Right lobe of liver (tissue), 6 donors: Measurements from ENCODE around the gene KDM2B. TPM values are rescaled to one million over a fixed set of nuclear protein-coding genes. Genes with fewer than 3 reads are reported as not detected.

Source experiments
- ATAC-seq, 4 donors: fragments of 200-7000 bp; cut with Tn5 transposase; one replicate each; pipeline ENCODE4 v1.9.1; 2020; ENCODE audit warnings: mild to moderate bottlenecking in 4 of 4, moderate library complexity in 4 of 4
- DNase-seq, 3 donors: peaks; one replicate each; pipeline ENCODE4 v3.0.0-alpha.2; 2020
- H3K27ac ChIP-seq, 3 donors: fragments of 200-600 bp; one replicate each; pipeline ENCODE4 v1.8.0; 2022
- H3K27me3 ChIP-seq, 2 donors: fragments of 200-600 bp; one replicate each; pipeline ENCODE4 v1.8.0; 2022
- H3K36me3 ChIP-seq, 4 donors: fragments of 200-600 bp; sonication (generic) in 1 of 4; one replicate each; pipeline versions ENCODE4 v1.5.1 to v1.8.0; 2017 to 2022; ENCODE audit warnings: control low read depth in 1 of 4
- H3K4me1 ChIP-seq, 4 donors: fragments of 200-600 bp; sonication (generic) in 1 of 4; one replicate each; pipeline versions ENCODE4 v1.5.1 to v1.8.0; 2017 to 2022; ENCODE audit warnings: control low read depth in 1 of 4
- H3K4me3 ChIP-seq, 3 donors: fragments of 200-600 bp; one replicate each; pipeline ENCODE4 v1.8.0; 2022
- H3K9me3 ChIP-seq, 4 donors: fragments of 200-600 bp; sonication (generic) in 1 of 4; one replicate each; pipeline versions ENCODE4 v1.5.1 to v1.8.0; 2017 to 2022; ENCODE audit warnings: control low read depth in 1 of 4
- CTCF ChIP-seq, 4 donors: fragments of 200-600 bp in 3 of 4; fragments of 450-650 bp in 1 of 4; IDR thresholded peaks; one replicate each; pipeline versions ENCODE4 v1.5.1 to v1.8.0; 2016 to 2022; ENCODE audit warnings: antibody characterized with exemption in 4 of 4, mild to moderate bottlenecking in 2 of 4
- POLR2A ChIP-seq: fragments of 450-650 bp; IDR thresholded peaks from one replicate; pipeline ENCODE4 v1.6.1; 2017; ENCODE audit warnings: antibody characterized with exemption, mild to moderate bottlenecking
- WGBS: methylation state at CpG from one replicate; pipeline ENCODE4 v1.1.6; 2018; ENCODE audit warnings: low coverage, low lambda C conversion rate; ENCODE audit not compliant: insufficient coverage; ENCODE audit errors: missing lambda C conversion rate; 5-methylcytosine and 5-hydroxymethylcytosine counted together
- intact Hi-C, 2 donors: fragments of 100-400 bp; cut with DNase I; formaldehyde crosslinking; loops; one replicate each; pipeline versions ENCODE4 v1.11.2 to v1.14.1; 2022
- total RNA-seq, 6 experiments: library from RNA; depleted of rRNA in 2 of 6; stranded (reverse); fragments of >200 nt in 2 of 6; fragmentation: NEBNext Ultra II Directional in 3 of 6; extraction: Animal tissue kit (Norgen Biotek cat#: 25700) in 3 of 6; gene quantifications; one replicate each; pipeline versions ENCODE4 v1.1.0 to v1.2.4, GENCODE V29; 2016 to 2023
- donor health status: DM: no; HTN: yes; CAD: no.
- donor health status: DM: no; HTN: no; CAD: no.
- donor health status: DM: no; HTN: no; CAD: no.
- donor health status: DM: no; HTN: yes; CAD: no.
- donor health status: DM: no; HTN: yes; CAD: no.

The KDM2B gene
- total RNA-seq, 6 experiments from 2014 or later: 4.8 to 22.8 (median 9.8) TPM

- WGBS: no CpG with 5 or more reads among the region's 8 CpGs
- intact Hi-C loops: no loop called here
- no peak for TF ChIP-seq POLR2A
- TF ChIP-seq CTCF (IDR thresholded peaks at IDR 0.05): no peak
- no peaks in the 10 kb centered on the region for H3K27me3 ChIP-seq
- no peaks in the 10 kb centered on the region for H3K36me3 ChIP-seq
- ATAC-seq (no peak), DNase-seq (no peak)
- H3K4me1 ChIP-seq: no peaks in the 10 kb centered on the region
- no peak overlapping the region for H3K27ac ChIP-seq
- no peaks in the 10 kb centered on the region for H3K9me3 ChIP-seq
- no peak overlapping the region for H3K4me3 ChIP-seq
Measured at GRCh38 chr12:121456551-121456950, 124.3 kb downstream of the KDM2B start.

DNA sequence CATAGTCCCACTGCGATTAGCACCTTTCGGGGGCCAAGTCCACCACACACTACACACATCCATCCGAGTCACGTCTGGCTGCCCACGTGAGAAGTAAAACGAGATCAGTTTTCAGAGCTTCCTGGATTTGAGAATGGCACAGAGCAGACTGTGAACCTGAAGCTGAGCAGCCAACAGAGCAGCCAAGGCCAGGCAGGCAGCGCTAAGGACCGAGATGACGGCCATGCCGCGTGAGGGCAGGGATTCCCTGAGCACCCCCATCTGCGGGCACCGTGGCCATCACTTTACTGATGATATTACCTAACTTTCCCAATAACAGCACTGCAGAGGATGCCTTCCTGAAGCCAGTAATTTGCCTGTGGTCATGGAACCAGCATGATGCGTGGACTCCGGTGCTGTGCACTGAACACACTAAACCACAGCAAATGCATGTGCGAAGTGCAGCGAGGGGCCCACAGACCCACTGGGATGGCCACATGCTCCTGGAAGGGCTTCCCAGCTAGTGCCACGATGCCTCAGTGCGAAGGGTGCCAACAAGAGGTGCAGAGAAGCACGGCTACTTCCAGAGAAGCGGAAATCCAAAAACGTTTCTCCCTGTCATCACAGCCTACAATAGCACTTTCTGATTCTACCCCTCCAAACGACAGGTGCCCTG is 124.9 kb downstream of the KDM2B start:
- H3K27ac ChIP-seq: no peak overlapping the region
- no peaks in the 10 kb centered on the region for H3K4me1 ChIP-seq
- intact Hi-C loops: no loop called here
- no peak for TF ChIP-seq POLR2A
- TF ChIP-seq CTCF (IDR thresholded peaks at IDR 0.05): no peak
- WGBS: 85% methylated on average over 14 of the region's 23 CpGs
- H3K4me3 ChIP-seq: no peak overlapping the region
- no peak for DNase-seq
- H3K9me3 ChIP-seq: no peaks in the 10 kb centered on the region
- no peaks in the 10 kb centered on the region for H3K27me3 ChIP-seq
- H3K36me3 ChIP-seq: no peaks in the 10 kb centered on the region
- ATAC-seq: no peak

DNA sequence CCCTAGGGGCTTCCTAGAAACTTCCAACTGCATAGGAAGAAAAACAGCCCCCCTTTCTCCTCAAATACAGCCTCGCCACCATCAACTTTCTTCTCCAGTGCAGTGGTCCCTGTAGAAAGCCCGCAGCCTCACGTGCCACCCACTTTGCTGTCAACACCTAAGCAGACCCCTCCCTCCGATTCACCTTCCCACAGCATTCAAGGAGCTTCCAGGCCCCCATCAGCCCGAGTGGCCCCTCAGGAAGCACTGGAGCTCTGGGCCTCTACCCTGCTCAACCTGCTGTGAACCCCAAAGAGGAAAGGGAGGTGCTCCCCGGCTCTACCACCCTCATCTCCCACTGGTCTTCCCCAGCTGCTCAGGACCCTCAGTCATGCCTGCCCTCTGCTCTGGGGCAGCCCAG is 125.9 kb downstream of the KDM2B start:
- 93% methylated on average over 5 of the region's 6 CpGs for WGBS
- H3K36me3 ChIP-seq: no peaks in the 10 kb centered on the region
- H3K9me3 ChIP-seq: no peaks in the 10 kb centered on the region
- no peak for ATAC-seq
- no peak for DNase-seq
- no peaks in the 10 kb centered on the region for H3K27me3 ChIP-seq
- no peak overlapping the region for H3K27ac ChIP-seq
- no peak for TF ChIP-seq POLR2A
- TF ChIP-seq CTCF (IDR thresholded peaks at IDR 0.05): no peak
- intact Hi-C loops: no loop called here
- H3K4me3 ChIP-seq: no peak overlapping the region
- H3K4me1 ChIP-seq: no peaks in the 10 kb centered on the region

GRCh38 chr12:121453629-121454028 is 127.2 kb downstream of the KDM2B start:
- H3K36me3 ChIP-seq: no peaks in the 10 kb centered on the region
- no peaks in the 10 kb centered on the region for H3K27me3 ChIP-seq
- DNase-seq: no peak
- no peak overlapping the region for H3K27ac ChIP-seq
- H3K4me3 ChIP-seq: no peak overlapping the region
- no peaks in the 10 kb centered on the region for H3K9me3 ChIP-seq
- H3K4me1 ChIP-seq: no peaks in the 10 kb centered on the region
- no peak for ATAC-seq
- intact Hi-C loops: no loop called here
- no peak for TF ChIP-seq CTCF (IDR thresholded peaks at IDR 0.05)
- TF ChIP-seq POLR2A: no peak
- 84% methylated on average over 10 of the region's 18 CpGs for WGBS

- intact Hi-C loops: no loop called here
- 98% methylated on average over 18 of the region's 39 CpGs for WGBS
- DNase-seq: no peak
- Histone ChIP-seq H3K27ac (no peak overlapping the region), H3K36me3 (no peaks in the 10 kb centered on the region), H3K4me1 (no peaks in the 10 kb centered on the region), H3K4me3 (no peak overlapping the region), H3K9me3 (no peaks in the 10 kb centered on the region), H3K27me3 (no peaks in the 10 kb centered on the region)
- TF ChIP-seq POLR2A (no peak), CTCF (IDR thresholded peaks at IDR 0.05) (no peak)
- ATAC-seq: no peak
Measured at GRCh38 chr12:121452985-121453360, 127.8 kb downstream of the KDM2B start.
